Measurements from ENCODE around the gene ZNF175.
A peak's percentile ranks its signal among the peaks of the same experiment; 100 is the strongest.

Gene ZNF175

DNA sequence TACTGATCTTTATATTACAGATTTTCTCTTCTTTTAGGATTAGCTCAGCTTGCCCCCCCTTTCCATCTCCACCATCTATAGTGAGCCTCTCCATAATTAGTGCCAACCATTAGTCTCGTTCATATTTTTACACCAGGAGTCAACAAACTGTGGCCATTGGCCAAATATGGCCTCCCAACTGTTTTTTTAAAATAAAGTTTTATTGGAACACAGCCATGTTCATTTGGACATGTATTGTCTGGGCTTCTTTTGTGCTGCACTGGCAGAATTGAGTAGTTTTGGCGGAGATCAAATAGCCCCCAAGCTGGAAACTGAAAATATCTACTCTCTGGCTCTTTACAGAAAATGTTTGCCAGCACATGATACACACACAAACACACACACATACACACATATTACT lies 18.4 kb downstream of the ZNF175 start:
- H3K27me3 Mint-ChIP-seq (ENCODE audit: low read depth, poor library complexity), result peaks cover 2% of the 10 kb centered on the region
- H3K9me3 Mint-ChIP-seq, result peaks cover 59% of the 10 kb centered on the region
- no peak for DNase-seq
- no peak overlapping the region for H3K27ac Mint-ChIP-seq
- TF ChIP-seq, protein P1, sequence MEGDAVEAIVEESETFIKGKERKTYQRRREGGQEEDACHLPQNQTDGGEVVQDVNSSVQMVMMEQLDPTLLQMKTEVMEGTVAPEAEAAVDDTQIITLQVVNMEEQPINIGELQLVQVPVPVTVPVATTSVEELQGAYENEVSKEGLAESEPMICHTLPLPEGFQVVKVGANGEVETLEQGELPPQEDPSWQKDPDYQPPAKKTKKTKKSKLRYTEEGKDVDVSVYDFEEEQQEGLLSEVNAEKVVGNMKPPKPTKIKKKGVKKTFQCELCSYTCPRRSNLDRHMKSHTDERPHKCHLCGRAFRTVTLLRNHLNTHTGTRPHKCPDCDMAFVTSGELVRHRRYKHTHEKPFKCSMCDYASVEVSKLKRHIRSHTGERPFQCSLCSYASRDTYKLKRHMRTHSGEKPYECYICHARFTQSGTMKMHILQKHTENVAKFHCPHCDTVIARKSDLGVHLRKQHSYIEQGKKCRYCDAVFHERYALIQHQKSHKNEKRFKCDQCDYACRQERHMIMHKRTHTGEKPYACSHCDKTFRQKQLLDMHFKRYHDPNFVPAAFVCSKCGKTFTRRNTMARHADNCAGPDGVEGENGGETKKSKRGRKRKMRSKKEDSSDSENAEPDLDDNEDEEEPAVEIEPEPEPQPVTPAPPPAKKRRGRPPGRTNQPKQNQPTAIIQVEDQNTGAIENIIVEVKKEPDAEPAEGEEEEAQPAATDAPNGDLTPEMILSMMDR (IDR thresholded peaks at IDR 0.05), result no peak
- H3K4me1 Mint-ChIP-seq, result peaks cover 12% of the 10 kb centered on the region
- no peak overlapping the region for H3K4me3 Mint-ChIP-seq
- peaks cover 66% of the 10 kb centered on the region for H3K36me3 Mint-ChIP-seq (ENCODE audit: low read depth)

DNA sequence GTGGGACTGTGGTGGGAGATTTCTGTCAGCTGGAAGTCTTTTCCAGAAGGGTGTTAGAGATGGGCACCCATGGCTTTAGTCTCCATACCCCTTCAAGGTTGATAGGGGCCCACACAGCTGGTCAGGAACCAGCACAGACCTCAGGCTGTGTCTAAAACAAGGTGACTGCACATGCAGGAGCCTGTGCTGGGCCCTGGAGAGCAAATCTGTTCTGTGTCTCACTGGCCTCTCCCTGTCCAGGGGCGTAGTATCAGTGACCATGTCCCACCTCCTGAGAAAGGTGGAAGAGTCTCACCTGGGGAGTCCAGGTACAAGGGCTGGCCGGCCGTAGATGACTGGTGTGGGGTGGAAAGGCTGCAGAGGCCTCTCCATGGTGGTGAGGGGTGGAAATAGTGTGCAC lies 19.4 kb downstream of the ZNF175 start:
- DNase-seq, result no peak
- H3K4me1 Mint-ChIP-seq, result peaks cover 20% of the 10 kb centered on the region
- peaks cover 56% of the 10 kb centered on the region for H3K36me3 Mint-ChIP-seq (ENCODE audit: low read depth)
- TF ChIP-seq, protein P1 (IDR thresholded peaks at IDR 0.05), result no peak
- peaks cover 2% of the 10 kb centered on the region for H3K27me3 Mint-ChIP-seq (ENCODE audit: low read depth, poor library complexity)
- peaks cover 49% of the 10 kb centered on the region for H3K9me3 Mint-ChIP-seq
- no peak overlapping the region for H3K4me3 Mint-ChIP-seq
- H3K27ac Mint-ChIP-seq, result no peak overlapping the region

DNA sequence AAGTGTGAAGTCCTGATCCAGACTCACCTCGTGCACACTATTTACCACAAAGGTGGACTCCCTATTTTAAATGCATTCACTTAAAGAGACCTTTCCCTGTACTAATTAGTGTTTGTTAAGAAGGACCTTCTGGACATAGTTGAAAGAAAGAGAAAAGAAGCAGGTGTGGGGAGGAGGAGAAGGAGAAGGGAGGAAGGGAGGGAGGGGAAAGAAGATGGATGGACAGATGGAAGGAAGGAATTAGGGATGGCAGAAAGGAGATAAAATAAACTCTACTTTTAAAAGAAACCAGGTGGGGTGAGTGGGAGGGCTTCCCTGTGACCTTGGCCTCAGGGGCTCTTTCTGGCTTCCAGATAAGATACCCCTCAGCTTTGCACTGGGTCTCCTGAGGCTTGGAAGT lies 21.4 kb downstream of the ZNF175 start:
- Mint-ChIP-seq H3K36me3 (ENCODE audit: low read depth) (peaks cover 36% of the 10 kb centered on the region), H3K9me3 (peaks cover 43% of the 10 kb centered on the region), H3K4me3 (peak overlapping the region; percentile 42)

DNA sequence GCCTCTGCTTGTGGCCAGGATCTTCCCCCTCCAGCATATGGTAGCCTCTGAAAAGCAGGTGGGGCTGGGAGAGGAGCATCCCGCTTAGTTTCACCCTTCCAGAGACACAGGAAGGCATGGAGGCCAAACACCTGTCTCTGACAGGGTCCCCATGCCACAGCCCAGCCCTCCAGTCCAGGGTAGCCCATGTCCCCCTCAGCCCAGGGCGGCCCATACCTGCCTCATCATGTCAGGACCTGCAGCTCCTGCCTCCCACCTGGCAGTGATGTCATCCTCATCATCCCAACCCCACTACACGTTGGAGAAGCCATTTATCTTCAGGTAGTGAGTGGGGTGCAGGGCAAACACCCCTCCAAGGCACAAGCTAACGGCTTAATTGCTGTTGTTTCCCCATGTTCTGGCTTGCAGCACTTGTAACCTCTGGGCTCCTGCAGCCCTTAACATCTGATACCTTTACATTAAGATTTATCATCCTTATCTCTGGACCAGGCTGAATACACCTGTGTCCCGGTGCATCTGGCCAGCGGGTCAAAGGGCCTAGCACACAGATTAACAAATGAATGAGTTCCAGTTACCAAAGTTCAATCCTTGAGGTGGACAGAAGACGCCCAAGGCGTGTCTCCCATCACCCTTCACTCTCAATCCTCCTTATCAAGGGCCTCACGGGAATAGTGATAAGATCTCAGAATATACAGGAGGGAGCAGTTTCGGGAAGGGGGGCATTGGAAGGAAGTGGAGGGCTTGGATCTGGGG lies 22.2 kb downstream of the ZNF175 start:
- TF ChIP-seq, protein P1 (IDR thresholded peaks at IDR 0.05), result no peak
- H3K9me3 Mint-ChIP-seq, result peaks cover 40% of the 10 kb centered on the region
- H3K27ac Mint-ChIP-seq, result no peak overlapping the region
- H3K4me1 Mint-ChIP-seq, result peaks cover 20% of the 10 kb centered on the region
- DNase-seq, result no peak
- peak overlapping the region; percentile 93 for H3K4me3 Mint-ChIP-seq
- peaks cover 12% of the 10 kb centered on the region for H3K27me3 Mint-ChIP-seq (ENCODE audit: low read depth, poor library complexity)
- H3K36me3 Mint-ChIP-seq (ENCODE audit: low read depth), result peaks cover 28% of the 10 kb centered on the region

More for the DNA sequence above, 21.4 kb downstream of the ZNF175 start:
- TF ChIP-seq, protein P1 (IDR thresholded peaks at IDR 0.05), result no peak
- DNase-seq, result no peak
- peaks cover 12% of the 10 kb centered on the region for H3K27me3 Mint-ChIP-seq (ENCODE audit: low read depth, poor library complexity)
- H3K27ac Mint-ChIP-seq, result no peak overlapping the region
- peaks cover 20% of the 10 kb centered on the region for H3K4me1 Mint-ChIP-seq

DNA sequence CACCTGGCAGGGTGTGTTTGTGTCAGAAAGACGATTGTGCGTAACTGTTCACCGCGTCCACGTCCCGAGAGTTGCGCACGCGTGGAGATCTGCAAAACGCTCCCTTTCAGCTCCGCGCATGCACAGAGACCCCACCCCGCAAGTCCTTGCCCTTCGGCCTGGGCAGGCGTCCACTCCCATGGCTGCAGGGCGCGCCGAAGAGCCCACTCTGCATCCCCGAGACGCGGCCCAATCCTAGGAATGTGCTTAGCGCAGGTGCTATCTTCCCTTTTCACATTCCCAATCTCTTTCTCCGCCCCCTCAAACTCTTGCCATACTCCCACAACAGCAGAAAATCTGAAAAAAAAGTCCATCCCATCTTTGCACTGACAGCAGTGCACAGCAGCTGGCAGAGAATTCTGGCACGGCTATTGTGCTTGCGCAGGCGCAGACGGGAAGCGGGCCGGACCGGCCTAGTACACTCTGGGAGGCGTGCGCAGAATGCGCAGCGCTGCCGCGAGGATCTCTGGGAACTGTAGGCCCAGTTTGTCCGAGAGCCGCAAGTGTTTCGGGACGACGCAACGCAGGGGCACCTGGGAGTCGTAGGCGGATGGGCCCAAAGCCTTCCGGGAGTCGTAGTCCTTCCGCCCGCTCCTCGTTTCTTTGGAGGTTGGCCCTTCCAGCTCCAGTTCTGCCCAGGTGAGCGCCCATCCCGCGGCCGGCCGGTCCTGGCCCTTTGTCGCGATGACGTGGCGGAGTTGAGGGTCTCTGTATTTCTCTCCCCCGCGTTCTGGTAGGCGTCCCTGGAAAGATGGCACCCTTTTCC lies 23.1 kb downstream of the ZNF175 start:
- Mint-ChIP-seq H3K27ac (peak overlapping the region; percentile 71), H3K36me3 (ENCODE audit: low read depth) (peaks cover 19% of the 10 kb centered on the region), H3K27me3 (ENCODE audit: low read depth, poor library complexity) (peaks cover 12% of the 10 kb centered on the region), H3K4me1 (peaks cover 20% of the 10 kb centered on the region), H3K4me3 (peak overlapping the region; percentile 93), H3K9me3 (peaks cover 33% of the 10 kb centered on the region)
- TF ChIP-seq, protein P1 (IDR thresholded peaks at IDR 0.05), result no peak
- peak; percentile 98 for DNase-seq

Data from nephron progenitor cell (in vitro differentiated cells).